Measurements from ENCODE around the gene SIGLEC6. TPM values are rescaled to one million over a fixed set of nuclear protein-coding genes. Genes with fewer than 3 reads are reported as not detected.

SIGLEC6 gene
- total RNA-seq, 1 donor from 2014 or later: 1.7 TPM

GRCh38 chr19:51560339-51560738 is 28.9 kb upstream of the SIGLEC6 start:
- Mint-ChIP-seq H3K9me3 (no peaks in the 10 kb centered on the region), H3K4me1 (ENCODE audit: low read depth) (no peaks in the 10 kb centered on the region), H3K4me3 (ENCODE audit: low read depth) (no peak overlapping the region), H3K27ac (no peak overlapping the region), H3K36me3 (ENCODE audit: low read depth) (no peaks in the 10 kb centered on the region), H3K27me3 (ENCODE audit: low read depth) (peaks cover 47% of the 10 kb centered on the region)
- DNase-seq (ENCODE audit: low spot score): no peak
- intact Hi-C loops (cut with micrococcal nuclease): no loop called here

GRCh38 chr19:51559240-51559639 is 27.8 kb upstream of the SIGLEC6 start:
- Mint-ChIP-seq H3K36me3 (ENCODE audit: low read depth) (no peaks in the 10 kb centered on the region), H3K4me1 (ENCODE audit: low read depth) (no peaks in the 10 kb centered on the region), H3K4me3 (ENCODE audit: low read depth) (no peak overlapping the region), H3K27me3 (ENCODE audit: low read depth) (peaks cover 48% of the 10 kb centered on the region), H3K9me3 (no peaks in the 10 kb centered on the region), H3K27ac (no peak overlapping the region)
- intact Hi-C loops (cut with micrococcal nuclease): no loop called here
- no peak for DNase-seq (ENCODE audit: low spot score)

DNA sequence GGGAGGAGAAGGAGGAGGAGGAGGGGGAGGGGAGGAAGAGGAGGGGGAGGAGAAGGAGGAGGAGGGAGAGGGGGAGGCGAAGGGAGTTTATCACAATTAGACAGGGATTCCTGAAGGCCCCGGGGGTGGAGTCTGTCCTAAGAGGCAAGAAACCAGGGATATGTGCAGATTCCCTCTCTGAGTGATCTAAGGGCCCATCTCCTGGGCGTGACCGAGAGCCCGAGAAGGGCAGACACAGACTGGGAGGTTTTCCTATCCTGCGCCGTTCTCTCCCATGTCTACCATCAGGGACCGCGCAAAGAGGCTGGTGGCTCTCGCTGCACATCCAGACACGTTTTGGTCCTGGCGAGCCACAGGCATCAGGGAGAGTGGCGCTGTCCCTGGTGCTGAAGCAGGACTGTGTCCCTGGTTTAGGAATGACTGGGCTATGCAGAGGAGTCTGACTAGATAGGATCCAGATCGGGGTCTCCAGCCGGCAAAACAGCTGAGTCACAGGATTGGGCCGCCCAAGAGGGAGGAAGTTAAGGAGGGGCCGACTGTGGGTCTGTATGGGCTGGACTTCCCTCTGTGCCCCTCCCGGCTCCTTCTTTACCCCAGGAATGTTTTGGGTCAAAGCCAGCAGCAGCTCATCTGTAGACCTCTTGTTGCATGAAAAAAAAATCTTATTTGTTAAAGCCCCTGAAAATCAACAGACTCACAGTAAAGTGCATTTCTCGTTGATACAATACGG is 21.7 kb upstream of the SIGLEC6 start:
- no peak overlapping the region for H3K27ac Mint-ChIP-seq
- H3K27me3 Mint-ChIP-seq (ENCODE audit: low read depth): peaks cover 31% of the 10 kb centered on the region
- DNase-seq (ENCODE audit: low spot score): no peak
- no peaks in the 10 kb centered on the region for H3K36me3 Mint-ChIP-seq (ENCODE audit: low read depth)
- intact Hi-C loops (cut with micrococcal nuclease): no loop called here
- H3K4me1 Mint-ChIP-seq (ENCODE audit: low read depth): peaks cover 38% of the 10 kb centered on the region
- no peak overlapping the region for H3K4me3 Mint-ChIP-seq (ENCODE audit: low read depth)
- H3K9me3 Mint-ChIP-seq: no peaks in the 10 kb centered on the region

- Mint-ChIP-seq H3K27me3 (ENCODE audit: low read depth) (peaks cover 31% of the 10 kb centered on the region), H3K36me3 (ENCODE audit: low read depth) (no peaks in the 10 kb centered on the region)
Observed at GRCh38 chr19:51552608-51552995, 21.1 kb upstream of the SIGLEC6 start.

DNA sequence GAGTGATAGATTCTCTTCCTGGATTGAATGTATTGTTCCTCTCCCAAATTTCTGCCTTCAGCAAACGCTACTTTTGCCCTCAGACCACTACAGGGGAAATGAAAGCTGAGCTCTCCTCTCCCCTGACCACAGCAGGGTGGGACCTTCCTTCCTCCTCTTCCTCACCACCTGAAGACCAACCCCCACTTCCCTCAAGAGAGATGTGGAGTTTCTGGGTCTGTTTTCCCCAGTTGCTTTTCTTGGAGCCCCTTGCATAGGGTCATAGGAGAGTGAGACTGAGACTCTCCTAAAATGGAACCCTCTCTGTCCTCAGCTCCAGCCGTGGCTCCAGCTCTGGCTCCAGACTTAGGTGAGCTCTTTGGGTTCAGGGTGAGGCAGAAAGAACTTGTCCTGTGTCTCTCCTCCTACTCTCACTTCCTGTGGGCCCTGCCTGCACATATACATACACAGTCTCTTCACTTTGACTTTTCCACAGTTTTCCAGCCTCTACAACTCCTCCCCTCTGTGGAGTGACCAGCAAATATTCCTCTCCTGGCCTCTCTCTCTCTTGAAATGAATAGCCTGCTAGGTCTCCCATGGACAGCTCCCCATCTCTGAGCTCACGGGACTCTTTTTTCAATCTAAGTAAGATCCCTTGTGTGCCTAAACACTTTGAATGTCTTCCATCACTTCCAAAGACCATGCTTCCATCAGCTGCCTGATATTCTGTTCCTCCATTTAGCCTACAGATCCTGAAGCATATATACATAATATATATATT is 20.4 kb upstream of the SIGLEC6 start:
- H3K36me3 Mint-ChIP-seq (ENCODE audit: low read depth): no peaks in the 10 kb centered on the region
- H3K9me3 Mint-ChIP-seq: no peaks in the 10 kb centered on the region
- H3K4me1 Mint-ChIP-seq (ENCODE audit: low read depth): peaks cover 51% of the 10 kb centered on the region
- peak overlapping the region; percentile 3 for H3K4me3 Mint-ChIP-seq (ENCODE audit: low read depth)
- no peak for DNase-seq (ENCODE audit: low spot score)
- peaks cover 30% of the 10 kb centered on the region for H3K27me3 Mint-ChIP-seq (ENCODE audit: low read depth)
- H3K27ac Mint-ChIP-seq: no peak overlapping the region
- intact Hi-C loops (cut with micrococcal nuclease): no loop called here

More at GRCh38 chr19:51552608-51552995, 21.1 kb upstream of the SIGLEC6 start:
- DNase-seq (ENCODE audit: low spot score): no peak
- Mint-ChIP-seq H3K9me3 (no peaks in the 10 kb centered on the region), H3K27ac (no peak overlapping the region), H3K4me1 (ENCODE audit: low read depth) (peaks cover 43% of the 10 kb centered on the region), H3K4me3 (ENCODE audit: low read depth) (no peak overlapping the region)
- intact Hi-C loops (cut with micrococcal nuclease): no loop called here

DNA sequence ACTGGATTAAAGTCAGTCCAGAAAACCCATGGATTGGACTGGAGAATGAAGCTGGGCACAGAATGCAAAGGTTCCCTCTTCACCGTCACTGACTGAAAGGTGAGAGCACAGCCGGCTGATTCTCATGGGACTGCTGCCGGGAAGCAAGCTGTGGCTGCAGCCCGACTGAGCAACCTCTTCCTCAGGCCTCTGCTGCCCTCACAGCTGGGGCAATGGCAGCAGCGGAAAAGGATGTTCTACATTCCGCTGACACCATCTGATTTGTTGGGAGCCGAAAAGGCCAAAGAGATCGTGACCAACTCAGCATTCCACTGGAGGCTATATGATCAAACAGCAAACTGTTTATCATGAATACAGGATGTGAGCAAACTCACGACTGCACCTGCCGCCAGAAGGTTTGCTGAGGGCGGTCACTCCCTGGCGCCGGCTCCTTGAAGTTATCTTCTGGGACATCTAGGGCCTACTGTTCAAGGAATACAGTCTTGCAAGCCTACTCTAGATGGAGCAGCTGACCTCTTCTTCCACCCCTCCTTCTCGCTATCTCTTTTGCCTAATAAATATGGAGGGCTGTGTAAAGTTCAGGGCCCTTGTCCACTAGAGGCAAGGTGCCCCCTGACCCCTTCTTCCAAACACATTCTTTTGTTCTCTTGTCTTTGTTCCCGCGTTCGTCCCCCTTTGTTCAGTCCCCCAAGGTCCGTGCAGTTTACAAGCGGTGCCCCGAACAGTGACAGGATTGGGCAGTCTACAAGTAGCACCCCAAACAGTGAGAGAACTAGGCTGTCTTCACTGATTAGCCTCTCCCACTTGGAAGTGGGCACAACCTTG is 19.6 kb upstream of the SIGLEC6 start:
- Mint-ChIP-seq H3K9me3 (no peaks in the 10 kb centered on the region), H3K36me3 (ENCODE audit: low read depth) (no peaks in the 10 kb centered on the region), H3K4me1 (ENCODE audit: low read depth) (peaks cover 59% of the 10 kb centered on the region), H3K27me3 (ENCODE audit: low read depth) (peaks cover 23% of the 10 kb centered on the region), H3K27ac (no peak overlapping the region), H3K4me3 (ENCODE audit: low read depth) (no peak overlapping the region)
- intact Hi-C loops (cut with micrococcal nuclease): no loop called here
- no peak for DNase-seq (ENCODE audit: low spot score)

DNA sequence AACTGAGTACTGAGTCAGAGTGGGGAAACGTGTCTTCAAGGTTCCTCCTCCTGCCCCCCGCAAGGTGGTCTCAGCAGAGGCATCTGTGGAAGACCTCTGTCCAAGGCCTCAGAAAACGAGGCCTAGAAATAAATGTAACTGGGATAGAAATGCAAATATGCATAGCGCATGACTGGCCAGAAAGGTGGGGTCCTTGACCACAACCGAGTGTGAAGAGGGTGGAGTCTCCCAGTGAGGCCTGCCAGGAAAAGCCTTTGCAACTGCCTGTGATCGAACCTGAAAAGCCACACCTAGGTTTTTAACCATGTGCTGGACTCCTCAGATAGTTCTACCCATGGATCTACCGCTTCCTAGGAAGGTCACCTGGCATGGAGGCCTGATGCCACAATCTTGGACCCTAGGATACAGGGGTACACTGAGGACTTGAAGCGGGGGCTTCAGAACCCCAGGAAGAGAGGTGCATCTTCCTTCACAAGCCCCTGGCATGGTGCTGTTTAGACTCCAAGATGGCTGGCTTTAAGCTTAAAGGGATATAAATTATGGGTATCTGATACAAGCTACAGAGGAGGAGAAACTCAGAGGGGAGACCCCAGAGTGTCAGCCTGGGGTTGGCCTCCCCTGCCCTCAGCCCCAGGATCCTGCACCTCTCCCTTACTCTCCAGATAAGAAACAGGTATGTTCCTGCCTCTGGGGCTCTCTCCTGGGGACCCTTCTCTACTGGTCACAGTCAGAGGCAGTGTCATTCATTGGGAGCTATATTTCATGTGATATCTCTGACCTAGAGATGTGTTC is 18.3 kb upstream of the SIGLEC6 start:
- H3K9me3 Mint-ChIP-seq: no peaks in the 10 kb centered on the region
- H3K27ac Mint-ChIP-seq: no peak overlapping the region
- peaks cover 63% of the 10 kb centered on the region for H3K4me1 Mint-ChIP-seq (ENCODE audit: low read depth)
- peaks cover 17% of the 10 kb centered on the region for H3K27me3 Mint-ChIP-seq (ENCODE audit: low read depth)
- DNase-seq (ENCODE audit: low spot score): no peak
- no peak overlapping the region for H3K4me3 Mint-ChIP-seq (ENCODE audit: low read depth)
- intact Hi-C loops (cut with micrococcal nuclease): no loop called here
- no peaks in the 10 kb centered on the region for H3K36me3 Mint-ChIP-seq (ENCODE audit: low read depth)

DNA sequence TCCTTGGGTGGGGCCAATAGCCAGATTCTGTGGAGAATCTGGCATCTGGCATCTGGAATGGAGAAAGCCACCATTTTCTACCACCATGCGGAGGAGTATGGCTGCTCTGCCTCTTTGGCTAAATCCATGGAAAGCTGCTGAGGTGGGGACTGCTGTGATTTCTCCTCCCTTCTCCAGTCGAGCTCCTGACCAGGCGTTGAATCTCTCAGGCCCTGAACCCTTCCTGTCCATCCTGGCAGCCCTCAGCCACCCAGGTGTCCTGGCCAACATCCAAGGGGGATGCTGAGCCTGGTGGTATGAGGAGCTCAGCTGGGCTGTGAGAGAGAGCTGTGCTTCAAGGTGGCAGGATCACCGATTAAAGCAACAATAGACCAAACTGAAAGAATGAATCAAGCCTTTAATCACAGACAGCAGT is 17.4 kb upstream of the SIGLEC6 start:
- Mint-ChIP-seq H3K36me3 (ENCODE audit: low read depth) (no peaks in the 10 kb centered on the region), H3K27ac (no peak overlapping the region), H3K4me3 (ENCODE audit: low read depth) (no peak overlapping the region), H3K9me3 (no peaks in the 10 kb centered on the region), H3K27me3 (ENCODE audit: low read depth) (peaks cover 12% of the 10 kb centered on the region), H3K4me1 (ENCODE audit: low read depth) (peaks cover 67% of the 10 kb centered on the region)
- DNase-seq (ENCODE audit: low spot score): no peak
- intact Hi-C loops (cut with micrococcal nuclease): no loop called here

GRCh38 chr19:51548213-51548651 is 16.8 kb upstream of the SIGLEC6 start:
- Mint-ChIP-seq H3K9me3 (no peaks in the 10 kb centered on the region), H3K36me3 (ENCODE audit: low read depth) (no peaks in the 10 kb centered on the region), H3K27ac (peak overlapping the region; percentile 64), H3K27me3 (ENCODE audit: low read depth) (peaks cover 12% of the 10 kb centered on the region), H3K4me3 (ENCODE audit: low read depth) (peak overlapping the region; percentile 3), H3K4me1 (ENCODE audit: low read depth) (peaks cover 67% of the 10 kb centered on the region)
- no peak for DNase-seq (ENCODE audit: low spot score)
- intact Hi-C loops (cut with micrococcal nuclease): no loop called here

GRCh38 chr19:51547397-51548212 is 16.1 kb upstream of the SIGLEC6 start:
- Mint-ChIP-seq H3K27ac (peak overlapping the region; percentile 64), H3K4me1 (ENCODE audit: low read depth) (peaks cover 64% of the 10 kb centered on the region), H3K27me3 (ENCODE audit: low read depth) (peaks cover 9% of the 10 kb centered on the region), H3K4me3 (ENCODE audit: low read depth) (peak overlapping the region; percentile 15), H3K9me3 (no peaks in the 10 kb centered on the region), H3K36me3 (ENCODE audit: low read depth) (no peaks in the 10 kb centered on the region)
- DNase-seq (ENCODE audit: low spot score): no peak
- intact Hi-C loops (cut with micrococcal nuclease): loop anchor here (1.0 to 2.0 kb wide), 6 partner anchors 23 to 107 kb away; partner anchors contain the start of gene ZNF175

GRCh38 chr19:51546650-51547396 is 15.4 kb upstream of the SIGLEC6 start:
- Mint-ChIP-seq H3K9me3 (no peaks in the 10 kb centered on the region), H3K36me3 (ENCODE audit: low read depth) (no peaks in the 10 kb centered on the region), H3K4me1 (ENCODE audit: low read depth) (peaks cover 58% of the 10 kb centered on the region), H3K27ac (peak overlapping the region; percentile 64), H3K4me3 (ENCODE audit: low read depth) (peak overlapping the region; percentile 28), H3K27me3 (ENCODE audit: low read depth) (peaks cover 9% of the 10 kb centered on the region)
- DNase-seq (ENCODE audit: low spot score): no peak
- intact Hi-C loops (cut with micrococcal nuclease): loop anchor here (1.0 to 2.0 kb wide), 6 partner anchors 24 to 106 kb away; partner anchors contain the start of gene ZNF175

Data from activated T-helper 2 cell treated with anti-CD3 and anti-CD28 coated beads, Interferon-gamma antibody, Interleukin-2, Interleukin-4, amounts not matched to agents 10 μg/mL and 5 μg/mL and 100 μg/mL, durations not matched to agents 14 hours and 24 hours and 36 hours (primary cell).